Panc1 (cell line): ENCODE measurements around the gene BBS5. TPM values are rescaled to one million over a fixed set of nuclear protein-coding genes. Genes with fewer than 3 reads are reported as not detected.

Experiments used
- ATAC-seq: fragments of 200-7000 bp; cut with Tn5 transposase; 2 replicates; pipeline ENCODE4 v1.9.1; 2020; ENCODE audit warnings: mild to moderate bottlenecking, moderate library complexity
- BruUV-seq: library from RNA; stranded (reverse); fragments of 400-500 nt; replicated peaks from 2 replicates; lab custom pipeline; 2021; lab: Mats Ljungman, UMichigan
- CTCF ChIA-PET: fragments of 300-600 bp; sonication (Branson Sonifier 250); formaldehyde crosslinking; loops from one replicate; lab custom pipeline; 2022; ENCODE audit warnings: antibody characterized with exemption; lab: Charles Lee
- POLR2A ChIA-PET: fragments of 300-600 bp; sonication (Branson Sonifier 250); formaldehyde crosslinking; loops from one replicate; lab custom pipeline; 2022; ENCODE audit warnings: antibody characterized with exemption; lab: Charles Lee
- DNase-seq: peaks from one replicate; pipeline ENCODE4 v3.0.0-alpha.2; 2010; ENCODE audit warnings: low read depth, low spot score
- H3K27ac ChIP-seq: 2 replicates; pipeline ENCODE4 v1.5.1; 2011; ENCODE audit warnings: mild to moderate bottlenecking, low read length, inconsistent platforms
- H3K27me3 ChIP-seq: fragments of 200-500 bp; sonication (Bioruptor generic); 2 replicates; pipeline ENCODE4 v1.6.0; 2014; ENCODE audit warnings: low read length, inconsistent platforms; ENCODE audit not compliant: control insufficient read depth, insufficient read depth
- H3K36me3 ChIP-seq: fragments of 200-500 bp; sonication (Bioruptor generic); 2 replicates; pipeline ENCODE4 v1.5.1; 2014; ENCODE audit warnings: inconsistent platforms, mild to moderate bottlenecking, low read length, moderate library complexity; ENCODE audit not compliant: control insufficient read depth, insufficient read depth
- H3K4me1 ChIP-seq: 2 replicates; pipeline ENCODE4 v1.5.1; 2011; ENCODE audit warnings: inconsistent platforms, mild to moderate bottlenecking, low read length, moderate library complexity; ENCODE audit not compliant: control insufficient read depth, insufficient read depth
- H3K4me3 ChIP-seq, 2 experiments: 2 replicates each; pipeline ENCODE4 v1.5.1; 2011 to 2012; ENCODE audit warnings: low read depth in 2 of 2, low read length in 2 of 2, mild to moderate bottlenecking in 2 of 2, inconsistent platforms in 1 of 2, moderate library complexity in 1 of 2
- H3K9me3 ChIP-seq: fragments of 200-500 bp; sonication (Bioruptor generic); 2 replicates; pipeline ENCODE4 v1.5.1; 2014; ENCODE audit warnings: low read depth, mild to moderate bottlenecking, inconsistent platforms, low read length, moderate library complexity; ENCODE audit not compliant: control insufficient read depth, insufficient read depth
- CTCF ChIP-seq: fragments of 450-650 bp; IDR thresholded peaks from 2 replicates; pipeline ENCODE4 v1.5.1; 2017; ENCODE audit warnings: mild to moderate bottlenecking
- POLR2AphosphoS5 ChIP-seq: IDR thresholded peaks from 2 replicates; pipeline ENCODE4 v1.6.1; 2012; ENCODE audit warnings: mild to moderate bottlenecking, low read depth, low read length, moderate library complexity
- REST ChIP-seq, 2 experiments: IDR thresholded peaks; 2 replicates each; pipeline ENCODE4 v1.6.1; 2011 to 2012; ENCODE audit warnings: low read depth in 2 of 2, control low read depth in 1 of 2, low read length in 1 of 2, mild to moderate bottlenecking in 1 of 2, moderate library complexity in 1 of 2; ENCODE audit not compliant: insufficient read depth in 1 of 2
- SIN3A ChIP-seq: IDR thresholded peaks from 2 replicates; pipeline ENCODE4 v1.6.1; 2012; ENCODE audit warnings: low read depth, mild to moderate bottlenecking, low read length, moderate library complexity, borderline replicate concordance; ENCODE audit not compliant: insufficient read depth
- TCF7L2 ChIP-seq: IDR thresholded peaks from 2 replicates; pipeline ENCODE4 v1.6.1; 2011; ENCODE audit warnings: mild to moderate bottlenecking, low read depth, low read length, inconsistent platforms
- in situ Hi-C: cut with HindIII; loops from 2 replicates; pipeline ENCODE4 v1.10.0; 2016; ENCODE audit warnings: low sequenced_read_pairs, low pct_unique_long_range_greater_than_20kb
- intact Hi-C: fragments of 100-400 bp; cut with micrococcal nuclease; formaldehyde crosslinking; loops from one replicate; pipeline ENCODE4 v1.10.0; 2022; ENCODE audit not compliant: unreplicated experiment
- total RNA-seq: library from RNA; stranded (reverse); gene quantifications from one replicate; pipeline ENCODE4 v1.2.1, GENCODE V29; 2021; ENCODE audit not compliant: unreplicated experiment

Gene BBS5
- total RNA-seq, 1 experiment from 2014 or later, result 7.5 TPM

- peaks cover 2% of the 10 kb centered on the region; the same call in 1 of the 2 replicates for H3K36me3 ChIP-seq
- in situ Hi-C loops (no loop called here), intact Hi-C loops (no loop called here)
- no peaks in the 10 kb centered on the region for H3K27me3 ChIP-seq
- no peaks in the 10 kb centered on the region for H3K9me3 ChIP-seq
- DNase-seq, result no peak
- BruUV-seq, result no TSS peak
- CTCF ChIA-PET, result interaction anchor here (1.2 kb wide), 1 partner anchor 310 kb away, joined by 3 read pairs; no protein-coding TSS in a partner anchor
- H3K27ac ChIP-seq, result peak overlapping the region; percentile 80
- no peaks in the 10 kb centered on the region for H3K4me1 ChIP-seq
- no peak for TF ChIP-seq CTCF
- no peak for TF ChIP-seq POLR2AphosphoS5
- TF ChIP-seq SIN3A, result no peak
- TF ChIP-seq REST (IDR thresholded peaks at IDR 0.05; ENCODE audit: insufficient read depth in 1 of 2, low read depth in 2 of 2, low read length in 1 of 2), result no peak
- no peak for TF ChIP-seq TCF7L2
- POLR2A ChIA-PET, result no interaction called here
- ATAC-seq, result peak; percentile 7; the same call in 1 of the 2 replicates
- peak overlapping the region; percentile 82 to 85 for H3K4me3 ChIP-seq
Measured at GRCh38 chr2:169480079-169480465, 778 bp downstream of the BBS5 start.

- no peak for ATAC-seq
- intact Hi-C loops (no loop called here), in situ Hi-C loops (no loop called here)
- Histone ChIP-seq H3K27ac (no peak overlapping the region), H3K36me3 (peaks cover 2% of the 10 kb centered on the region), H3K4me1 (no peaks in the 10 kb centered on the region), H3K4me3 (no peak overlapping the region), H3K27me3 (no peaks in the 10 kb centered on the region), H3K9me3 (no peaks in the 10 kb centered on the region)
- no TSS peak for BruUV-seq
- DNase-seq, result no peak
- TF ChIP-seq POLR2AphosphoS5 (no peak), REST (IDR thresholded peaks at IDR 0.05; ENCODE audit: insufficient read depth in 1 of 2, low read depth in 2 of 2, low read length in 1 of 2) (no peak), TCF7L2 (no peak), CTCF (no peak), SIN3A (no peak)
- CTCF ChIA-PET, result no interaction called here
- POLR2A ChIA-PET, result no interaction called here
Measured at GRCh38 chr2:169485650-169486138, 6.4 kb downstream of the BBS5 start.
